A549 (cell line): Measurements from ENCODE around the gene CREB5.

Source experiments
- EP300 ChIP-seq, 2 experiments: fragments of >200 bp; sonication (Bioruptor Twin); formaldehyde crosslinking; IDR thresholded peaks; 2 replicates in 1 of 2; 3 replicates in 1 of 2; pipeline ENCODE4 v1.6.1; 2016 to 2017
- TF ChIP-seq, protein P1 (sequence below): fragments of >200 bp; sonication (Bioruptor Twin); formaldehyde crosslinking; IDR thresholded peaks from 3 replicates; pipeline ENCODE4 v1.5.1; 2016

DNA sequence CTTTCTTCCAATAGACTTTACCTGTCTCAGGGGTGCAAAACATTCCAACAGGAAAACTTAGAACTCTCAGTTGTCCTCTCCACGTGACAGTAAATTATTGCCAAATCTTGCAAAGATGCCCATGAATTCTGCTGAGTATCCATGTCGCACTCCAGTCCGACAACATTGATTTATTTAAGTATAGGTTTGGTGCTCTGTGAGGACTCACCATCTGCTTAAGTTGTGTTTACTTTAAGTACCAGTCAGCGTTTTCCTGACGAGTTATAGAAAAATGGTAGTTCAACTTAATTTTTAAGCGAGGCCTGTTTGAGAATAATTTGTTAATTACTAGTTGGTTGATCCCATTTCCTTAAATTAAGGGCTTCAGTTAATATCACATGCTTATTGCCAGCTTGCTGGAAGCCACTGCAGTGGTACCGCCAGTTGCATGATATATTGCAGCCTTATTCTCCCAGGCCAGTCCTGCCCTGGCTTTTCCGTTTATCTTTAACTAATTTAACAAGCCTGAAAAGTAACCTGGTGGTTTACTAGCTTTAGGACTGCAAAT lies 27.8 kb downstream of the CREB5 start:
- TF ChIP-seq, protein P1, sequence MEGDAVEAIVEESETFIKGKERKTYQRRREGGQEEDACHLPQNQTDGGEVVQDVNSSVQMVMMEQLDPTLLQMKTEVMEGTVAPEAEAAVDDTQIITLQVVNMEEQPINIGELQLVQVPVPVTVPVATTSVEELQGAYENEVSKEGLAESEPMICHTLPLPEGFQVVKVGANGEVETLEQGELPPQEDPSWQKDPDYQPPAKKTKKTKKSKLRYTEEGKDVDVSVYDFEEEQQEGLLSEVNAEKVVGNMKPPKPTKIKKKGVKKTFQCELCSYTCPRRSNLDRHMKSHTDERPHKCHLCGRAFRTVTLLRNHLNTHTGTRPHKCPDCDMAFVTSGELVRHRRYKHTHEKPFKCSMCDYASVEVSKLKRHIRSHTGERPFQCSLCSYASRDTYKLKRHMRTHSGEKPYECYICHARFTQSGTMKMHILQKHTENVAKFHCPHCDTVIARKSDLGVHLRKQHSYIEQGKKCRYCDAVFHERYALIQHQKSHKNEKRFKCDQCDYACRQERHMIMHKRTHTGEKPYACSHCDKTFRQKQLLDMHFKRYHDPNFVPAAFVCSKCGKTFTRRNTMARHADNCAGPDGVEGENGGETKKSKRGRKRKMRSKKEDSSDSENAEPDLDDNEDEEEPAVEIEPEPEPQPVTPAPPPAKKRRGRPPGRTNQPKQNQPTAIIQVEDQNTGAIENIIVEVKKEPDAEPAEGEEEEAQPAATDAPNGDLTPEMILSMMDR = no peak
- no peak for TF ChIP-seq EP300 (IDR thresholded peaks at IDR 0.05)
